ENCODE results near the gene RIT2. TPM values are rescaled to one million over a fixed set of nuclear protein-coding genes. Genes with fewer than 3 reads are reported as not detected.

The RIT2 gene
- total and polyA plus RNA-seq, 5 donors from 2014 or later = not detected

DNA sequence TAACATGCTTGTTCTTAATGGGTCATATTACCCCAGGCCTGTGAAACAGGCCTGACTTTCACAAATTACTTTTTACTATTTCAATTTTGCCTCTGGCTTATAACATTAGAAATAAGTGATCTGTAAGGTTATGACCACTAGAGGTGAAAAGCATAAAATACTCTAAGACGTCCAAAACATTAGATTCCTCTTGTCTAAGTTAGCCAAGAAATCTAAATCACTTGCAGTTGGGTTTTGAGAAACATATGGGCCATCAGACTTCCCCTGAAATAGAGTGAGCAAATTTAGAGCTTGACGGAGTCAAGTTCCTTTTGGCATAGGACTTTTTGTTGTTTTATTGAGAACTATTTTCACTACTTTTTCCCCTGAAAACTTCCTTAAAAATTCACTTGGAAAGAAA is 32.7 kb upstream of the RIT2 start:
- H3K4me1 ChIP-seq (ENCODE audit: control insufficient read depth, insufficient read depth, low read length, poor library complexity, severe bottlenecking) = no peaks in the 10 kb centered on the region
- Mint-ChIP-seq H3K4me3 (no peak overlapping the region), H3K9me3 (peaks cover 1 to 18% (median 9%) of the 10 kb centered on the region in 7 donors), H3K4me1 (no peaks in the 10 kb centered on the region), H3K27me3 (no peaks in the 10 kb centered on the region), H3K36me3 (no peaks in the 10 kb centered on the region), H3K27ac (no peak overlapping the region)
- H3K27me3 ChIP-seq (ENCODE audit: control insufficient read depth, insufficient read depth, low read length) = no peaks in the 10 kb centered on the region
- no peak overlapping the region for H3K27ac ChIP-seq (ENCODE audit: insufficient read depth, low read length, poor library complexity, severe bottlenecking)
- DNase-seq = no peak
- H3K36me3 ChIP-seq (ENCODE audit: control insufficient read depth, insufficient read depth, low read length) = no peaks in the 10 kb centered on the region
- no peak for ATAC-seq (ENCODE audit: low read depth in 2 of 2)
- H3K4me3 ChIP-seq (ENCODE audit: low read depth, low read length) = no peak overlapping the region
- no peaks in the 10 kb centered on the region for H3K9me3 ChIP-seq (ENCODE audit: control insufficient read depth in 2 of 2, low read length in 2 of 2)

DNA sequence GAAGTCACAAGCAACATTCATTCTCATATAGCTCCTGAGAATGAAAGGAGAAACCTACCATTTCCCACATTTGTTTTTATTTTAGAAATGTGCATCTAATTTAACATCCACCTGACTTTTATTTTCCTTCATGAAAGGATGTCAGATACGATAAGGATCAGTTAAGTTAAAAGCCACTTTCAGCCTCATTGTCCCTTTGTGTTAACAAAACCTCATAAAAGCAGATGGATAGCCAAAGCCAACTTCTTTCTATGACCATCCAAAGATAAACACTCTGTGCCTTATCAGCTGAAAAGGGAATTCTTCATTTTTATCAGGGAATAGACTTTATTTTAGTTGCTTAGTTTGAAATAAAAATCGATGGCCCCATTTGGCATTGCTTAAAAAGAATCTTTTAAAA is 25.7 kb upstream of the RIT2 start:
- Mint-ChIP-seq H3K36me3 (no peaks in the 10 kb centered on the region), H3K9me3 (peaks cover 0 to 23% (median 11%) of the 10 kb centered on the region in 7 donors), H3K4me1 (no peaks in the 10 kb centered on the region), H3K27me3 (no peaks in the 10 kb centered on the region), H3K4me3 (no peak overlapping the region), H3K27ac (no peak overlapping the region)
- no peaks in the 10 kb centered on the region for H3K4me1 ChIP-seq (ENCODE audit: control insufficient read depth, insufficient read depth, low read length, poor library complexity, severe bottlenecking)
- H3K4me3 ChIP-seq (ENCODE audit: low read depth, low read length) = no peak overlapping the region
- no peaks in the 10 kb centered on the region for H3K9me3 ChIP-seq (ENCODE audit: control insufficient read depth in 2 of 2, low read length in 2 of 2)
- ATAC-seq (ENCODE audit: low read depth in 2 of 2) = no peak
- no peaks in the 10 kb centered on the region for H3K27me3 ChIP-seq (ENCODE audit: control insufficient read depth, insufficient read depth, low read length)
- no peak for DNase-seq
- H3K27ac ChIP-seq (ENCODE audit: insufficient read depth, low read length, poor library complexity, severe bottlenecking) = no peak overlapping the region
- H3K36me3 ChIP-seq (ENCODE audit: control insufficient read depth, insufficient read depth, low read length) = no peaks in the 10 kb centered on the region

DNA sequence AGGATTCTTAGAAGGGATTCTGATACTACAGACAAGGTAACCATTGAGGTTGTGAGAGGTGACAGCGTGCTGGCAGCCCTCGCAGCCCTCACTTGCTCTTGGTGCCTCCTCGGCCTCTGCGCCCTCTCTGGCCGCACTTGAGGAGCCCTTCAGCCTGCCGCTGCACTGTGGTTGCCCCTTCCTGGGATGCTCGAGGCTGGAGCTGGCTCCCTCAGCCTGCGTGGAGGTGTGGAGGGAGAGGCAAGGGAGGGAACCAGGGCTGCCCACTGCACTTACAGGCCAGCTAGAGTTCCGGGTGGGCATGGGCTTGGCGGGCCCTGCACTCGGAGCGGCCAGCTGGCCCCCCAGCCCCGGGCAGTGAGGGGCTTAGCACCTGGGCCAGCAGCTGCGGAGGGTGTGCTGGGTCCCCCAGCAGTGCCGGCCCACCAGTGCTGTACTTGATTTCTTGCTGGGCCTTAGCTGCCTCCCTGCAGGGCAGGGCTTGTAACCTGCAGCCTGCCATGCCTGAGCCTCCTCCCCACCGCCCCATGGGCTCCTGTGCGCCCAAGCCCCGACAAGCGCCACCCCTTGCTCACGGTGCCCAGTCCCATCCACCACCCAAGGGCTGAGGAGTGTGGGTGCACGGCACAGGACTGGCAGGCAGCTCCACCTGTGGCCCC is 23.9 kb upstream of the RIT2 start:
- no peak overlapping the region for H3K4me3 Mint-ChIP-seq
- no peak overlapping the region for H3K4me3 ChIP-seq (ENCODE audit: low read depth, low read length)
- no peaks in the 10 kb centered on the region for H3K36me3 Mint-ChIP-seq
- peaks cover 0 to 23% (median 13%) of the 10 kb centered on the region in 7 donors for H3K9me3 Mint-ChIP-seq
- H3K4me1 ChIP-seq (ENCODE audit: control insufficient read depth, insufficient read depth, low read length, poor library complexity, severe bottlenecking) = no peaks in the 10 kb centered on the region
- H3K27me3 Mint-ChIP-seq = no peaks in the 10 kb centered on the region
- no peaks in the 10 kb centered on the region for H3K27me3 ChIP-seq (ENCODE audit: control insufficient read depth, insufficient read depth, low read length)
- H3K4me1 Mint-ChIP-seq = no peaks in the 10 kb centered on the region
- H3K27ac Mint-ChIP-seq = no peak overlapping the region
- ATAC-seq (ENCODE audit: low read depth in 2 of 2) (no peak), DNase-seq (no peak)
- no peak overlapping the region for H3K27ac ChIP-seq (ENCODE audit: insufficient read depth, low read length, poor library complexity, severe bottlenecking)
- H3K36me3 ChIP-seq (ENCODE audit: control insufficient read depth, insufficient read depth, low read length) = no peaks in the 10 kb centered on the region
- H3K9me3 ChIP-seq (ENCODE audit: control insufficient read depth in 2 of 2, low read length in 2 of 2) = no peaks in the 10 kb centered on the region

DNA sequence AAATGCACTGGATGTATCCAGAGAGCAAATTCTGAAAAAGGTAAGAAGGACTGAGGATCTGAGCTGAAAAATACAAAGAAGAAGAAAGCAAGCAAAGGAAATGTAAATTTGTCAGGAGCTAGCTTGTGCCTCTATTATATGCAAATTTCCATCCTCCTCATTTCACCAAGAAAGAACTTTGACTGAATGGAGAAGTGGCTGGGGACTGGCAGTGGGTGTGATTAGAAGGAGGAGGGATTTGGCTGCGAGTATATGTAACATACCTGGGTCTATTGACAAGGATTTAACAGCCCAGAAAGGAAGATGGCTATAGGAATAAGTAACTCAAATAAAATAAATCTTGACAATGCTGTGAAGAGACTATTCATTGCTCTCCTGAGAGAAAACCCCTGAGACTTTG is 19.4 kb upstream of the RIT2 start:
- Histone ChIP-seq H3K27ac (ENCODE audit: insufficient read depth, low read length, poor library complexity, severe bottlenecking) (no peak overlapping the region), H3K27me3 (ENCODE audit: control insufficient read depth, insufficient read depth, low read length) (no peaks in the 10 kb centered on the region), H3K4me1 (ENCODE audit: control insufficient read depth, insufficient read depth, low read length, poor library complexity, severe bottlenecking) (no peaks in the 10 kb centered on the region), H3K4me3 (ENCODE audit: low read depth, low read length) (no peak overlapping the region), H3K36me3 (ENCODE audit: control insufficient read depth, insufficient read depth, low read length) (no peaks in the 10 kb centered on the region), H3K9me3 (ENCODE audit: control insufficient read depth in 2 of 2, low read length in 2 of 2) (no peaks in the 10 kb centered on the region)
- no peak overlapping the region for H3K27ac Mint-ChIP-seq
- no peak overlapping the region for H3K4me3 Mint-ChIP-seq
- peaks cover 0 to 23% (median 8%) of the 10 kb centered on the region in 7 donors for H3K9me3 Mint-ChIP-seq
- DNase-seq = no peak
- H3K36me3 Mint-ChIP-seq = no peaks in the 10 kb centered on the region
- H3K4me1 Mint-ChIP-seq = no peaks in the 10 kb centered on the region
- no peak for ATAC-seq (ENCODE audit: low read depth in 2 of 2)
- H3K27me3 Mint-ChIP-seq = no peaks in the 10 kb centered on the region

DNA sequence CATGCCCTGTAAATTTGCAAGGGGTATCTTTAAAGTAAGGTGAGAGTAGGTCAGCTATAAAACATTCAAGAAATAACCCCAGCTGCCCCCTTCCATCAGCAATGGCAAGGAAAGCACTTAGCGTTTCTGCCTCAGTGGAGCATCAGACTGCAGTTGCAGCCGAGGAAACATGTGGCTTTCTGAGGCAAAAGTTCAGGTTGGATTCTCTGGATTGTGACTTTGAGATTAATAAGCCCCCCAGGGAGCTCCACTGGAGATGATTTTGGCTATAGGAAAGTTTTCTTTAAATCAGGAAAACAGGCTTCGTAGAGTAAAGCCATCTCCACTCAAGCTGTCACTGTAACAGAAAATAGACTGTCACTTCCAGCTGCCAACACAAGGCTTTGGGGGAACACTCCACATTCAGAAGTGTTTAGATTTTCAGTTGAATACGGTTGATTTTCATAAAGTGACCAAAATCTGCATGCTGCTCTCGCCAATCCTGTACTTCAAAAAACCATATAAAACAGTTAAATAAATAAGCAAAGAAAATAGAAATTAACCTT is 15.3 kb upstream of the RIT2 start:
- no peaks in the 10 kb centered on the region for H3K36me3 ChIP-seq (ENCODE audit: control insufficient read depth, insufficient read depth, low read length)
- no peaks in the 10 kb centered on the region for H3K27me3 ChIP-seq (ENCODE audit: control insufficient read depth, insufficient read depth, low read length)
- no peak overlapping the region for H3K27ac ChIP-seq (ENCODE audit: insufficient read depth, low read length, poor library complexity, severe bottlenecking)
- no peaks in the 10 kb centered on the region for H3K36me3 Mint-ChIP-seq
- no peak overlapping the region for H3K4me3 Mint-ChIP-seq
- no peak for DNase-seq
- no peaks in the 10 kb centered on the region for H3K9me3 ChIP-seq (ENCODE audit: control insufficient read depth in 2 of 2, low read length in 2 of 2)
- H3K4me1 ChIP-seq (ENCODE audit: control insufficient read depth, insufficient read depth, low read length, poor library complexity, severe bottlenecking) = no peaks in the 10 kb centered on the region
- H3K4me3 ChIP-seq (ENCODE audit: low read depth, low read length) = no peak overlapping the region
- H3K27ac Mint-ChIP-seq = no peak overlapping the region
- peaks cover 0 to 16% (median 7%) of the 10 kb centered on the region in 7 donors for H3K9me3 Mint-ChIP-seq
- H3K27me3 Mint-ChIP-seq = no peaks in the 10 kb centered on the region
- no peaks in the 10 kb centered on the region for H3K4me1 Mint-ChIP-seq
- ATAC-seq (ENCODE audit: low read depth in 2 of 2) = no peak

DNA sequence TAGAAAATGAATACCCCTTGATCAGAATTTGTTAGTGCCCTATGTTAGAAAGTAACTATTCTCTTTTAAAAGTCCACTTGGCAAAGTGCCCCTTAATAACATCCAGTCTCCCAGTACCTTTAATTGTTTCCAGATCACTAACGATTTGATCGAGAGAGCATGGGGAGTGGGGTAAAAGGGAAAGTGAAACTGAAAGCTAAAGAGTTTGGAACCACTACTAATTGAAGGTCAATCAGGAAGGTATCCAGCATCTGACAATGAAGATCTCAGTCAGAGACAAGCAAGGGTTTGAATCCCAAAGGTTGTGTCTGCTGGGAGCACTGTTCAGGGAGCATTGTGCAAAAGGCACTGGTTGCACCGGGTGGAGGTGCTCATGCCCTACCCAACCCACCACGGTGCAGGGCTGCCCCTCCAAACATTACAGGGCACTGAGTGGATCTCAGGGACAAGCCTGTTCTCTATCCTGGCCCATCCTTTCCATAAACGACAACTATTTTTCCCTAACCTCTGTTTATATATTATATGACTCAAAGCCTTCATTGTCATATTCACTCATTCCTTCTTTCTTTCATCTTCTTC is 14.6 kb upstream of the RIT2 start:
- H3K4me1 Mint-ChIP-seq = no peaks in the 10 kb centered on the region
- no peaks in the 10 kb centered on the region for H3K4me1 ChIP-seq (ENCODE audit: control insufficient read depth, insufficient read depth, low read length, poor library complexity, severe bottlenecking)
- H3K27ac Mint-ChIP-seq = no peak overlapping the region
- ATAC-seq (ENCODE audit: low read depth in 2 of 2) (no peak), DNase-seq (peak in 1 of 3 donors; percentile 0)
- H3K27me3 ChIP-seq (ENCODE audit: control insufficient read depth, insufficient read depth, low read length) = no peaks in the 10 kb centered on the region
- H3K9me3 Mint-ChIP-seq = peaks cover 0 to 15% (median 8%) of the 10 kb centered on the region in 7 donors
- no peak overlapping the region for H3K4me3 ChIP-seq (ENCODE audit: low read depth, low read length)
- H3K27ac ChIP-seq (ENCODE audit: insufficient read depth, low read length, poor library complexity, severe bottlenecking) = no peak overlapping the region
- H3K36me3 Mint-ChIP-seq = no peaks in the 10 kb centered on the region
- H3K9me3 ChIP-seq (ENCODE audit: control insufficient read depth in 2 of 2, low read length in 2 of 2) = no peaks in the 10 kb centered on the region
- H3K4me3 Mint-ChIP-seq = no peak overlapping the region
- no peaks in the 10 kb centered on the region for H3K27me3 Mint-ChIP-seq
- H3K36me3 ChIP-seq (ENCODE audit: control insufficient read depth, insufficient read depth, low read length) = no peaks in the 10 kb centered on the region

DNA sequence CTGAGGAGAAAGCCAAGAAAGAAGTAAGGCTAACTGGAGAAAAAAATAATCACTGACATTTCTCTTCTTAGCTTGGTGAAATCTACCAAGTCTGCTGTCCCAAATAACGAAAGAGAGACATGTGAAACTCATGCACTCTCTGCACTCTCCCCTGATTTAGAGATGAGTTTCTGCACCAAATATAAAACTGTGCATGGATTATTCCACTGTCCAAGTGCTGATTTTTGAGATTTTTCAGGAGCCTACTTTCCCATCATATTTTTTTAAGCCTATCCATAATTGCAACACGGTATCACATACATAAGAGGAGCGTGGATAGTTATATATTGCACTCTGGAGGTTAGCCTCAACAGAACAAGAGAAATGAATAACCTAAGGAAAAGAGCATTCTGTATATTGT is 10.0 kb upstream of the RIT2 start:
- Histone ChIP-seq H3K27ac (ENCODE audit: insufficient read depth, low read length, poor library complexity, severe bottlenecking) (no peak overlapping the region), H3K27me3 (ENCODE audit: control insufficient read depth, insufficient read depth, low read length) (no peaks in the 10 kb centered on the region), H3K36me3 (ENCODE audit: control insufficient read depth, insufficient read depth, low read length) (no peaks in the 10 kb centered on the region), H3K9me3 (ENCODE audit: control insufficient read depth in 2 of 2, low read length in 2 of 2) (no peaks in the 10 kb centered on the region), H3K4me3 (ENCODE audit: low read depth, low read length) (no peak overlapping the region), H3K4me1 (ENCODE audit: control insufficient read depth, insufficient read depth, low read length, poor library complexity, severe bottlenecking) (no peaks in the 10 kb centered on the region)
- ATAC-seq (ENCODE audit: low read depth in 2 of 2) = no peak
- Mint-ChIP-seq H3K27me3 (no peaks in the 10 kb centered on the region), H3K4me1 (no peaks in the 10 kb centered on the region), H3K36me3 (no peaks in the 10 kb centered on the region), H3K9me3 (peaks cover 0 to 15% (median 6%) of the 10 kb centered on the region in 7 donors), H3K27ac (peak overlapping the region in 1 of 3 donors; percentile 49), H3K4me3 (no peak overlapping the region)
- no peak for DNase-seq

DNA sequence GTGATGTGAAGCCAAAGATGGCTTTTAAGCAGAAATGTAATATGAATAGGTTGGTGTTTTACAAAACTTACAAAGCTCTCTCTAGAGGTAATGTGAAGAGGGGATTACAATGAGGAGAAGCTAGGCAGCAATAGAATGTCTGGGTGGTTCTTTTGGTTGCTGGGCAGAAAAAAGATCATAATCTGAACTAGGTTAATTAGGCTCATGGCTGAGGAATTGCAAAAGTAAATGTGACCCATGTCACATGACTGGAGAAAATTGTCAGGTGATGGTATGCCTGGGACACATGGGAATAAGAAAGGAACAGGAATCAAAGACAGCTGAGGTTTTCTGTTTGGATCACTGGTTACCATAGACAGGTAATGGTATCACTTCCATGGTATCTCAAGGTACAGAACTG is 7.5 kb upstream of the RIT2 start:
- Histone ChIP-seq H3K36me3 (ENCODE audit: control insufficient read depth, insufficient read depth, low read length) (no peaks in the 10 kb centered on the region), H3K4me3 (ENCODE audit: low read depth, low read length) (no peak overlapping the region), H3K4me1 (ENCODE audit: control insufficient read depth, insufficient read depth, low read length, poor library complexity, severe bottlenecking) (no peaks in the 10 kb centered on the region), H3K27me3 (ENCODE audit: control insufficient read depth, insufficient read depth, low read length) (no peaks in the 10 kb centered on the region), H3K27ac (ENCODE audit: insufficient read depth, low read length, poor library complexity, severe bottlenecking) (no peak overlapping the region), H3K9me3 (ENCODE audit: control insufficient read depth in 2 of 2, low read length in 2 of 2) (no peaks in the 10 kb centered on the region)
- no peak for DNase-seq
- Mint-ChIP-seq H3K4me3 (no peak overlapping the region), H3K4me1 (no peaks in the 10 kb centered on the region), H3K27me3 (no peaks in the 10 kb centered on the region), H3K9me3 (peaks cover 0 to 19% (median 8%) of the 10 kb centered on the region in 7 donors), H3K36me3 (no peaks in the 10 kb centered on the region), H3K27ac (no peak overlapping the region)
- ATAC-seq (ENCODE audit: low read depth in 2 of 2) = no peak
